AG10803 (cell line): ENCODE measurements around the gene AKNA.

ENCODE experiments used
- DNase-seq: peaks from one replicate; pipeline ENCODE4 v3.0.0; 2010; ENCODE audit warnings: low read depth
- H3K4me3 ChIP-seq: 2 replicates; pipeline ENCODE4 v1.5.1; 2011; ENCODE audit warnings: mild to moderate bottlenecking, low read length, control low read depth
- TF ChIP-seq, protein P1 (sequence below): conservative IDR thresholded peaks from 2 replicates; pipeline ENCODE4 v1.5.1; 2011; ENCODE audit warnings: mild to moderate bottlenecking, low read length, control low read depth, inconsistent platforms

Gene AKNA

DNA sequence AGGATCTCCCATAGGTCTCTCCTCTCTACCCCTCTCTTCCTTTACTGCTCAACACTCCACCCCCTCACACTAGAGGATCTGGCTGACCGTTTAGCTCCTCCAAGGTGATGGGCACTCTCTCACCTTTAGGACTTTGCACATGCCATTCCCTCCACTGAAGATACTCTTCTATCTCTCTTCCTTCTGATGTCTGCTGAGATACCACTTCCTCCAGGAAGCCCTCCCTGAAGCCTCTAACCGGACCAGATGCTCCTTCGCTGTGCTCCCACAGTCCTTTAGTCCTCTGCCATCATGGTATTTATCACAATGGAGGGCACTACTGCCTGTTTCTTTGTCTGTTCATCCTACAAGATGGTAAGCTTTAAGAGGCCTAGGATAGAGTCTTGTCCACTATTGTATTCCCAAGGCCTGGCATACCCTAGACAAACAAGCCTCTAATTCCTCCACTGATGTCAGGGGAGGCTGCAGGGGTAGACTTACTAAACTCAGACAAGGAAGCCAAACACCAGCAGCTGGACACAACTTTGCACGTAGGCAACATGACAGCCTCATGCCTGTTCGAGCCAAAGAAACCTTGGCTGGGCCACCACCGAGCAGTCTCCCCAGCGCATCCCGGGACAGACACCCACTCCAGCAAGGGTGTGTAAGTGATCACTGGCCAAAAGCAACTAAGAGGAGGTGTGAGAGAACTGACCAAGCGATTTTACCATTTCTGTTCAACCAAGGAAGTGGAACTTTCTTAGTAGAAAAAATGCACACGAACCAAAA, 37.9 kb downstream of the AKNA start:
- H3K4me3 ChIP-seq, result no peak overlapping the region
- TF ChIP-seq, protein P1, sequence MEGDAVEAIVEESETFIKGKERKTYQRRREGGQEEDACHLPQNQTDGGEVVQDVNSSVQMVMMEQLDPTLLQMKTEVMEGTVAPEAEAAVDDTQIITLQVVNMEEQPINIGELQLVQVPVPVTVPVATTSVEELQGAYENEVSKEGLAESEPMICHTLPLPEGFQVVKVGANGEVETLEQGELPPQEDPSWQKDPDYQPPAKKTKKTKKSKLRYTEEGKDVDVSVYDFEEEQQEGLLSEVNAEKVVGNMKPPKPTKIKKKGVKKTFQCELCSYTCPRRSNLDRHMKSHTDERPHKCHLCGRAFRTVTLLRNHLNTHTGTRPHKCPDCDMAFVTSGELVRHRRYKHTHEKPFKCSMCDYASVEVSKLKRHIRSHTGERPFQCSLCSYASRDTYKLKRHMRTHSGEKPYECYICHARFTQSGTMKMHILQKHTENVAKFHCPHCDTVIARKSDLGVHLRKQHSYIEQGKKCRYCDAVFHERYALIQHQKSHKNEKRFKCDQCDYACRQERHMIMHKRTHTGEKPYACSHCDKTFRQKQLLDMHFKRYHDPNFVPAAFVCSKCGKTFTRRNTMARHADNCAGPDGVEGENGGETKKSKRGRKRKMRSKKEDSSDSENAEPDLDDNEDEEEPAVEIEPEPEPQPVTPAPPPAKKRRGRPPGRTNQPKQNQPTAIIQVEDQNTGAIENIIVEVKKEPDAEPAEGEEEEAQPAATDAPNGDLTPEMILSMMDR, result no peak
- DNase-seq, result no peak

DNA sequence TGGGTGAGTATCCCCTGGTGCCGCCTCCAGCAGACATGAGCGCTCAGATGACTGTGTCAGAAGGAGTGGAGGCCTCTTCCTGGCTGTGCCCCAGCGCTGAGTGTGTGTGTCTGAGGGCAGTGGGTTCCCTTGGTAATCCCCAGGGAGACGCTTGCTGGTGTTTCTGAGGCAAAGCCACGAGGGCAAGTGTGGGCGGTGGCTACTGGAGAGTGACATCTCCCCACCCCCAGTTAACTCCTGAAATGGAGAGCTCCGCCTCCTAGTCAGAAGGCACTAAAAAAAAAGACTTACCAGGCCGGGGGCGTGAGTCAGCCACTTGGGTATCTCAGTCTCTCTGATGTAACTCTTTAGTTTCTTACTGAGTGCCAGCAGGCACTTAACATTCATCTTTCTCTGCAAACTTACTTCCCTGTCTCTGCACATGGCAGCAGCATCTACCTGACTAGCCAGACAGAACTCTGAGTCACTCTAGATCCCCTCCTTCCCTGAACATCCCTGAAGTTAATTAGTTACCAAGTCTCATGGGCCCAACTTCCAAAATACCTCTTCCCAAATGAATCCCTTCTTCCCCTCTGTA, 38.8 kb downstream of the AKNA start:
- peak; percentile 98 for DNase-seq
- TF ChIP-seq, protein P1, result no peak
- no peak overlapping the region for H3K4me3 ChIP-seq

DNA sequence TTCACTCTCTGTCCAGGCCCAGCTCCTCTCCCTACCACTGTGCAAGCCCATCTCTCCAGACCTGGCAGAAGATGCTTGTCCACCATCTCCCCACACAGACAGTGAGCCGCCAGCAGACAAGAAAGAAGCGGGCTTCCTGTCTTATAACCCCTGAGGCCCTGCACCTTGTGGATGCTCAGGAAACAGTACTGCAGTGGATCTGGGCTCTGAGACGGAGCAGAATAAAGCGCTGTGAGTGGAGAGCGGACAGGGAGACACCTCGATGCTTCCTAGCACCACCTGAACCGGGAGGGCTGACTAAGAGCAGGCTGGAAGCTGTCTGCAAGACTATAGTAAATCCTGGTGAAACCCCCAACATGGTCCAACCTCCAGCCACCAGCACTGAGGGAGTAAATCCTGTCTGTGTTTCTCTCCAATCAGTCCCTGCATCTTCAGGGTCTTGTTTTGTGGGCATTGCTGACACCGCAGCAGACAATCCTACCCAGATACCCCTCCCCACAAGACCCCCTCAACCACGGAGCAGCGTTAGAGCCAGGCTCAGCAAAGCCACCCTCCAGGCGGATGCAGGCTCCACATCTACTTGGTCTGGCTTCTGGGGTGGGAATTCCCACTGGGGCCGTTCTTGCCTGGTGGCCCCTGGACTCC, 39.4 kb downstream of the AKNA start:
- H3K4me3 ChIP-seq, result no peak overlapping the region
- TF ChIP-seq, protein P1, result no peak
- DNase-seq, result no peak

DNA sequence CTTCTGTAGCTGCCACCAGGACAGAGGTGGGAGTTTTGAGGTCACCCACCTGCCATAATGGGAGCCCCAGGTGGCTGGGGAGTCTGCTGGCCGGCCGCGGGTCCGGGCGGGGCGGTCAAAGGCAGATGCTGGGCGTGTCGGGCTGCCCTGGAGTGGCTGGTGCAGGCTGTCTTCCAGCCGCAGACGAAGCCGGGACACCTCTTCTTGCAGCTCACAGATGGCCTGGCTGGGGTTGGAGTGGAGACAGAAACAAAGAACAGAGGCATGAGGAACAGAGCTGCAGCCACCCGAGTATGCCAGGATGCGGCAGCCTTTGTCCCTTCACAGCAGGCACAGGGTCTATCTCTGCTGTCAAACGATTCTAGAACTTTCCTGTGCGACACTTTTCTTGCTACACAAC, 40.1 kb downstream of the AKNA start:
- DNase-seq, result no peak
- TF ChIP-seq, protein P1, result no peak
- H3K4me3 ChIP-seq, result no peak overlapping the region

DNA sequence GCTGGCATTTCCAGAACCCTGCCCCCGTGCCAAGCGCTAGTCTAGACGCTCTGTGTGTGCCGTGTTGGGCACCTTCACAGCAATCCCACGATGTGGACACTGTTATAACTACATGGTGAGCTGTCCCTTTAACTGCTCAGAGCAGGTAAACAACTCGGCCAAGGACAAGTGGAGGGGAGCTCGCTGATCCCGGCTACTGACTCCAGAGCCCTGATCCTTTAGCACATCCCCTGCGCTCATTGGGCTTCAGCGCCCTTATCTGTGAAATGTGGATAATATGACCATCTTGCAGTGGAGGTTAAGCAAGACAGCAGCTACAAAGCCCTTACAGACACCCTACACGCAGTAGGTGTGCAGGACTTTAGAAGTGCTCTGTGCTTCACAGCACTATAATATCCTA, 41.6 kb downstream of the AKNA start:
- no peak for DNase-seq
- no peak overlapping the region for H3K4me3 ChIP-seq
- TF ChIP-seq, protein P1, result no peak

DNA sequence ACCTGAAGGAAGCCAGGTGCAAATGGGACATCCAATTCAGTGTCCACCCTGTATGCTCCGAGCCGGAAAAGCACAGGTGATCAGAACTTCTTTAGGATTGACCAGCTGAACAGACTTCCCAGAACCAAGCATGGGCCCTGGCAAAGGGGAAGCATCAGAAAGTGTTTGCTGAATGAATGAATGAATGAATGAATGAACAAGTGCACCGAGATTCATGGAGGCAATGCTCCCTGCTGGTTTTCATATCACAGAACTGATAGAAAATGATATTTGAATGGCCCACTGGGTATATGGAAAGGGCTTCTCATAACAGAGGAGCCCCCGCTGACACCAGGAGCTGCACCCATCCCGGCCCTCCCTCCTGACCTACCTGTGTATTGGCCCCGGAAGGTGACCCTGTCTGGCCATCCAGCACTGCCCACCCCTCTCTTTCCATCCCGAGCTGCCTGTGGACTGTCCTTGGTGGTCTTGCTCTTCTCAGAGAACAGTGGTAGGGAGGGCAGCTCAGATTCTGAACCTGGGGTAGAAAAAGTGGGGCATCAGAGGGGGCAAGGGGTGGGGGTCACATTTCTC, 42.2 kb downstream of the AKNA start:
- TF ChIP-seq, protein P1, result no peak
- no peak for DNase-seq

DNA sequence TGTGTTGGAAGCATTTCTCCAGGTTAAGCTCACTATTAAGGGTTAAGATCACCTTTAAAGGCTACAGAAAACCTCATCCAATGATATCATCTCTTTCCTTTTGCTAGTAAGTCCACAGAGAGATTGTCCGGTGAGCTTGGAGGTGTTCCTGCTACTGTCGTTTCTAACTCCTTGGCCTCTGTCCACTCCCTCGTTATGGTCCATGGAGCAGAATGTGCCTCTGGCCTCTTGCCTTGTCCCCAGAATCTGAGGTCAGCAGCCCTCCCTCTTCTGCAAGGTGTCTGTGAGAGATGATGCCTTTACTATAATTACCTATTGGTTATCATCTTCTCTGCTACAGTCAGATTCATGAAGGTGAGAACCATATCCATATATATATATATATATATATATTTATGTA, 43.1 kb downstream of the AKNA start:
- TF ChIP-seq, protein P1, result no peak
- no peak for DNase-seq

More for the DNA sequence above, 42.2 kb downstream of the AKNA start:
- H3K4me3 ChIP-seq, result no peak overlapping the region

More for the DNA sequence above, 43.1 kb downstream of the AKNA start:
- H3K4me3 ChIP-seq, result no peak overlapping the region
